ENCODE results near the gene TGFBR2. TPM values are rescaled to one million over a fixed set of nuclear protein-coding genes. Genes with fewer than 3 reads are reported as not detected.

TGFBR2 gene
- total RNA-seq, 2 donors from 2014 or later, result 91.8 to 143 TPM

DNA sequence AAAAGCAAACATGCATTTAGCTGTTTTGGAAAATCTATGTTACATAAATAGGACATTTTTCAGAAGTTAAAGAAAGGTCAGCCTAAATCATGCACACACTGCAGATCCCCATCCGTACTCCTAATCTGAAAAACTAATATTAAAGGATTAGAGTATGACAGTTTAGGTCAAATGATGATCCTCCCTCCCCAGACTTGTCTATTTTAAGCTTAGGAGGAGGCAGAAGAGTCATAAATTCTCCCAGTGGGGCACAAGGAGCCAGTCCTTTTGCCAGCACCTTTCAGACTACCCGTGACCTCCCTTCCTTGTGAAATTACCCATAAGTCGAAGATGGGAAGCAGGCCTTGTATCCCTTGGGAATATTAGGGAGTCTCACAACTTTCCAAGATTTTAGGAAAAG, 78.0 kb downstream of the TGFBR2 start:
- H3K27ac ChIP-seq, result no peak overlapping the region

DNA sequence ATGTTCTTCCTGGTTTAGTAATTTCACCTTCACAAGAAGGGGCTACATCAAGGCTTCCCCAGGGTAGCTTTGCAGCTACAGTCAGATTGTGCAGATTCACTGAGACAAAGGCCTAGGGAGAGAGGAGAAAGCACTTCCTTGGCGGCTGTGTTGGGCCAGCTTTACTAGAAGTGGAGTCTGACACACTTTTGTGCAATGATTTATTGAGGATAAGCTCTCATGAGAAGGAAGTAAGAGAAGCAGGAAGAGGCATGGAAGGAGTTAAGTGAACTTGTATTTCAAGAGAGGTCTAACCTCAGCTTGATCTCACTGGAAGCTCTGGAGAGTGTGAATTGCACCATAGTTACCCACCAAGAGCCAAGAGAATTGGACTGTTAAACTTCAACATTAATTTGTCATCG, 78.9 kb downstream of the TGFBR2 start:
- H3K27me3 ChIP-seq, result no peaks in the 10 kb centered on the region
- no peaks in the 10 kb centered on the region for H3K36me3 ChIP-seq (replicated peaks in 1 of 2; ENCODE audit: insufficient read depth in 1 of 2, low read depth in 2 of 2)
- H3K9me3 ChIP-seq, result no peaks in the 10 kb centered on the region
- no peak overlapping the region for H3K4me3 ChIP-seq
- no peak for TF ChIP-seq POLR2A (IDR thresholded peaks at IDR 0.05)
- TF ChIP-seq, protein P1, sequence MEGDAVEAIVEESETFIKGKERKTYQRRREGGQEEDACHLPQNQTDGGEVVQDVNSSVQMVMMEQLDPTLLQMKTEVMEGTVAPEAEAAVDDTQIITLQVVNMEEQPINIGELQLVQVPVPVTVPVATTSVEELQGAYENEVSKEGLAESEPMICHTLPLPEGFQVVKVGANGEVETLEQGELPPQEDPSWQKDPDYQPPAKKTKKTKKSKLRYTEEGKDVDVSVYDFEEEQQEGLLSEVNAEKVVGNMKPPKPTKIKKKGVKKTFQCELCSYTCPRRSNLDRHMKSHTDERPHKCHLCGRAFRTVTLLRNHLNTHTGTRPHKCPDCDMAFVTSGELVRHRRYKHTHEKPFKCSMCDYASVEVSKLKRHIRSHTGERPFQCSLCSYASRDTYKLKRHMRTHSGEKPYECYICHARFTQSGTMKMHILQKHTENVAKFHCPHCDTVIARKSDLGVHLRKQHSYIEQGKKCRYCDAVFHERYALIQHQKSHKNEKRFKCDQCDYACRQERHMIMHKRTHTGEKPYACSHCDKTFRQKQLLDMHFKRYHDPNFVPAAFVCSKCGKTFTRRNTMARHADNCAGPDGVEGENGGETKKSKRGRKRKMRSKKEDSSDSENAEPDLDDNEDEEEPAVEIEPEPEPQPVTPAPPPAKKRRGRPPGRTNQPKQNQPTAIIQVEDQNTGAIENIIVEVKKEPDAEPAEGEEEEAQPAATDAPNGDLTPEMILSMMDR (IDR thresholded peaks at IDR 0.05), result no peak
- no peak overlapping the region for H3K27ac ChIP-seq
- peaks cover 48% of the 10 kb centered on the region for H3K4me1 ChIP-seq
- intact Hi-C loops (cut with DNase I), result no loop called here
- DNase-seq, result no peak
- ATAC-seq, result no peak
- 83 to 89% methylated on average over 2 of the region's 2 CpGs for WGBS, 2 donors

More for the DNA sequence above, 78.0 kb downstream of the TGFBR2 start:
- ATAC-seq, result no peak
- Histone ChIP-seq H3K4me1 (peaks cover 39% of the 10 kb centered on the region), H3K4me3 (no peak overlapping the region), H3K27me3 (no peaks in the 10 kb centered on the region), H3K36me3 (replicated peaks in 1 of 2; ENCODE audit: insufficient read depth in 1 of 2, low read depth in 2 of 2) (peaks cover 0 to 4% of the 10 kb centered on the region in 2 donors), H3K9me3 (no peaks in the 10 kb centered on the region)
- WGBS, 2 donors, result 84 to 89% methylated on average over 3 of the region's 3 CpGs
- TF ChIP-seq, protein P1 (IDR thresholded peaks at IDR 0.05), result no peak
- TF ChIP-seq POLR2A (IDR thresholded peaks at IDR 0.05), result no peak
- DNase-seq, result no peak
- intact Hi-C loops (cut with DNase I), result no loop called here

DNA sequence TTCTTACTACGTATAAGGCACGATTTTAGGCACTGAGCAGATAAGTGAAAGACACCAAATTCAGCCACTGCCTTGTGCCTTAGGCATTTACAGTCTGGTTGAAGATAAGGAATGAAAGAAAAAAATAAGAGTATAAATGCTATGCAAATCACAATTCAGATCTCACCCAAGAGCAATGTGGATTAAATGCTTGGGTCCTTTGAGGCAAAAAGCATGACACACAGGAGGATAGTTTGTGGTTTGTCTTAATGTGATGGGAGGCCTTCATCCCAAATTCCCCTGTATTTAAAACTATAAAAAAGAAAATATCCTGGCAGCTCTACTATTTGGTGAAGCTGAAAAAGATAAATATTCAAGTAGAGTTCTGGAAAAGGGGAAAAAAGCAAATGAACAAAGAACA, 79.8 kb downstream of the TGFBR2 start:
- H3K36me3 ChIP-seq (replicated peaks in 1 of 2; ENCODE audit: insufficient read depth in 1 of 2, low read depth in 2 of 2), result peaks cover 0 to 1% of the 10 kb centered on the region in 2 donors
- WGBS, 2 donors, result 90 to 98% methylated on average over 2 of the region's 2 CpGs
- H3K4me3 ChIP-seq, result no peak overlapping the region
- H3K27ac ChIP-seq, result no peak overlapping the region
- ATAC-seq, result no peak
- TF ChIP-seq, protein P1 (IDR thresholded peaks at IDR 0.05), result no peak
- TF ChIP-seq POLR2A (IDR thresholded peaks at IDR 0.05), result no peak
- no peak for DNase-seq
- H3K4me1 ChIP-seq, result peaks cover 50% of the 10 kb centered on the region
- H3K9me3 ChIP-seq, result no peaks in the 10 kb centered on the region
- no peaks in the 10 kb centered on the region for H3K27me3 ChIP-seq
- intact Hi-C loops (cut with DNase I), result no loop called here

DNA sequence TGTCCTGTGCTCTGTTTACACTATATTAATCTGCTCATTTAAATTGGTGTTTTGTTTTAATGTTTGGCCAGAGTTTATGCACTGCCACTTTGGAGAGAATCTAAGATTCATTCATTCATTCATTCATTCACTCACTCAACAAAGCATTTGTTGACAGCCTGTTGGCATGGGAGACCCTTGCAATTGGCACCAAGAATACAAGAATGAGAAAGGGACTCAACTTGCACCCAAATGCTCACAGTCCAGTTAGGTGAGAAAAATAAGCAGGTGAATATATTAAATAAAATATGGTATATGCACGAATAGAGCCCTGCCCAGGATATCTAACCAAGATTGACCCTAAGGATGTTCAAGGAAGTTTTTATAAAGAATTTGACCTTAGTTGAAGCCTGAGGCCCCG, 80.4 kb downstream of the TGFBR2 start:
- ATAC-seq (no peak), DNase-seq (no peak)
- H3K27me3 ChIP-seq, result no peaks in the 10 kb centered on the region
- no peaks in the 10 kb centered on the region for H3K9me3 ChIP-seq
- TF ChIP-seq, protein P1 (IDR thresholded peaks at IDR 0.05), result no peak
- TF ChIP-seq POLR2A (IDR thresholded peaks at IDR 0.05), result no peak
- H3K4me3 ChIP-seq, result no peak overlapping the region
- H3K27ac ChIP-seq, result no peak overlapping the region
- peaks cover 0 to 6% of the 10 kb centered on the region in 2 donors for H3K36me3 ChIP-seq (replicated peaks in 1 of 2; ENCODE audit: insufficient read depth in 1 of 2, low read depth in 2 of 2)
- intact Hi-C loops (cut with DNase I), result no loop called here
- WGBS, 2 donors, result 84 to 86% methylated on average over 2 of the region's 2 CpGs
- peaks cover 50% of the 10 kb centered on the region for H3K4me1 ChIP-seq

DNA sequence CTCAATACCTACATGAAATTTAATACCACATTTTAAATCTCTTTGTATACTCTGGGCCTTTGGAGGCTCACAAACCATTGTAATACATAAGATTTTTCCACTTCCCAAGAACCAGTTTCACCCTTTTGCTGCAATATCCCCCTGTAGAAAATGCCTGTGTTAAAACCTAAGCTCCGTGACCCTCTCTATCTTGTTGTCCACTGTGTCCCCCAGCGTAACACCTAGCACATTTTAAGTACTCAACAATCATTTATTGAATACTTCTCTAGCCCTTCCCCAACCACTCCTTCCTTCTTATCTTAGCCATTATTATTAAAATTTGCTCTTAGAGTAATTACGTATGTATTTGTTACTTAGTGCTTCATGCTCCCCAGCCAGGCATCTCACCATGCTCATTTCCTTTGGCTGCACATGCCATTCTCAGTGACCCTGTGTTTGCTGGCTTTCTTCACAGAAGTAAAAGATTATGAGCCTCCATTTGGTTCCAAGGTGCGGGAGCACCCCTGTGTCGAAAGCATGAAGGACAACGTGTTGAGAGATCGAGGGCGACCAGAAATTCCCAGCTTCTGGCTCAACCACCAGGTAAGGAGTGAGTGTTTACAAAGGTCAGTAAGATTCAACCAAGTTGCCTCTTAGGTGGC, 81.6 kb downstream of the TGFBR2 start:
- peaks cover 0 to 6% of the 10 kb centered on the region in 2 donors for H3K36me3 ChIP-seq (replicated peaks in 1 of 2; ENCODE audit: insufficient read depth in 1 of 2, low read depth in 2 of 2)
- no peaks in the 10 kb centered on the region for H3K9me3 ChIP-seq
- 86 to 88% methylated on average over 8 of the region's 8 CpGs for WGBS, 2 donors
- peaks cover 46% of the 10 kb centered on the region for H3K4me1 ChIP-seq
- H3K4me3 ChIP-seq, result no peak overlapping the region
- no peaks in the 10 kb centered on the region for H3K27me3 ChIP-seq
- ATAC-seq (no peak), DNase-seq (no peak)
- TF ChIP-seq, protein P1 (IDR thresholded peaks at IDR 0.05), result no peak
- peak overlapping the region in 3 of 4 donors; percentile 48 to 68 (median 51) for H3K27ac ChIP-seq
- intact Hi-C loops (cut with DNase I), result no loop called here
